Urinary bladder (tissue), 4 donors: ENCODE results near the gene THAP9. TPM values are rescaled to one million over a fixed set of nuclear protein-coding genes. Genes with fewer than 3 reads are reported as not detected.
"Not testable (repeated sequence)": the region's sequence is repeated elsewhere in the genome, so short reads cannot be mapped to it uniquely, and the experiment has no call there.

Experiments used
- DNase-seq: peaks from one replicate; pipeline ENCODE4 v3.0.0-alpha.2; 2015; ENCODE audit errors: extremely low spot score
- H3K27ac ChIP-seq: one replicate; pipeline ENCODE4 v1.5.1; 2013; ENCODE audit warnings: low read depth, mild to moderate bottlenecking, moderate library complexity
- H3K36me3 ChIP-seq: one replicate; pipeline ENCODE4 v1.6.1; 2013; ENCODE audit warnings: mild to moderate bottlenecking, moderate library complexity; ENCODE audit not compliant: insufficient read depth
- H3K4me1 ChIP-seq: one replicate; pipeline ENCODE4 v1.6.1; 2013; ENCODE audit warnings: mild to moderate bottlenecking, moderate library complexity; ENCODE audit not compliant: insufficient read depth
- H3K4me3 ChIP-seq: one replicate; pipeline ENCODE4 v1.5.1; 2013; ENCODE audit warnings: low read depth, low read length
- WGBS: extraction: QIAGEN DNeasy Blood & Tissue Kit; methylation state at CpG from one replicate; pipeline ENCODE4 v1.1.7; 2013; 5-methylcytosine and 5-hydroxymethylcytosine counted together
- polyA plus RNA-seq: library from polyadenylated mRNA; stranded (reverse); fragments of 200-250 nt; gene quantifications from one replicate; pipeline ENCODE4 v1.2.3, GENCODE V29; 2013
- total RNA-seq: library from RNA; depleted of rRNA; stranded (reverse); fragments of >200 nt; gene quantifications from one replicate; pipeline ENCODE4 v1.2.3, GENCODE V29; 2014
- donor health status: healthy with polysubstance abuse.
- donor health status: healthy.

Gene THAP9, protein sequence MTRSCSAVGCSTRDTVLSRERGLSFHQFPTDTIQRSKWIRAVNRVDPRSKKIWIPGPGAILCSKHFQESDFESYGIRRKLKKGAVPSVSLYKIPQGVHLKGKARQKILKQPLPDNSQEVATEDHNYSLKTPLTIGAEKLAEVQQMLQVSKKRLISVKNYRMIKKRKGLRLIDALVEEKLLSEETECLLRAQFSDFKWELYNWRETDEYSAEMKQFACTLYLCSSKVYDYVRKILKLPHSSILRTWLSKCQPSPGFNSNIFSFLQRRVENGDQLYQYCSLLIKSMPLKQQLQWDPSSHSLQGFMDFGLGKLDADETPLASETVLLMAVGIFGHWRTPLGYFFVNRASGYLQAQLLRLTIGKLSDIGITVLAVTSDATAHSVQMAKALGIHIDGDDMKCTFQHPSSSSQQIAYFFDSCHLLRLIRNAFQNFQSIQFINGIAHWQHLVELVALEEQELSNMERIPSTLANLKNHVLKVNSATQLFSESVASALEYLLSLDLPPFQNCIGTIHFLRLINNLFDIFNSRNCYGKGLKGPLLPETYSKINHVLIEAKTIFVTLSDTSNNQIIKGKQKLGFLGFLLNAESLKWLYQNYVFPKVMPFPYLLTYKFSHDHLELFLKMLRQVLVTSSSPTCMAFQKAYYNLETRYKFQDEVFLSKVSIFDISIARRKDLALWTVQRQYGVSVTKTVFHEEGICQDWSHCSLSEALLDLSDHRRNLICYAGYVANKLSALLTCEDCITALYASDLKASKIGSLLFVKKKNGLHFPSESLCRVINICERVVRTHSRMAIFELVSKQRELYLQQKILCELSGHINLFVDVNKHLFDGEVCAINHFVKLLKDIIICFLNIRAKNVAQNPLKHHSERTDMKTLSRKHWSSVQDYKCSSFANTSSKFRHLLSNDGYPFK
- total RNA-seq = 30.3 TPM
- polyA plus RNA-seq = 3.4 TPM

GRCh38 chr4:82900411-82901182, at the start of gene THAP9:
THAP9 (plus strand) TSS chr4:82900735; CDS start chr4:82900803, 68 bp downstream.
- peak; percentile 99 for DNase-seq
- H3K27ac ChIP-seq = peak within 1 kb of the TSS; percentile 99
- peak within 1 kb of the TSS; percentile 65 for H3K4me3 ChIP-seq
- under 1% methylated on average over 67 of the region's 67 CpGs for WGBS
- no peaks in the 10 kb centered on the region for H3K36me3 ChIP-seq
- no peaks in the 10 kb centered on the region for H3K4me1 ChIP-seq

GRCh38 chr4:82851318-82851717, 49.2 kb upstream of the THAP9 start:
- WGBS = 99% methylated on average over 2 of the region's 2 CpGs
- Histone ChIP-seq H3K4me3 (no peak overlapping the region), H3K4me1 (no peaks in the 10 kb centered on the region), H3K27ac (no peak overlapping the region), H3K36me3 (peaks cover 6% of the 10 kb centered on the region)
- DNase-seq = no peak

DNA sequence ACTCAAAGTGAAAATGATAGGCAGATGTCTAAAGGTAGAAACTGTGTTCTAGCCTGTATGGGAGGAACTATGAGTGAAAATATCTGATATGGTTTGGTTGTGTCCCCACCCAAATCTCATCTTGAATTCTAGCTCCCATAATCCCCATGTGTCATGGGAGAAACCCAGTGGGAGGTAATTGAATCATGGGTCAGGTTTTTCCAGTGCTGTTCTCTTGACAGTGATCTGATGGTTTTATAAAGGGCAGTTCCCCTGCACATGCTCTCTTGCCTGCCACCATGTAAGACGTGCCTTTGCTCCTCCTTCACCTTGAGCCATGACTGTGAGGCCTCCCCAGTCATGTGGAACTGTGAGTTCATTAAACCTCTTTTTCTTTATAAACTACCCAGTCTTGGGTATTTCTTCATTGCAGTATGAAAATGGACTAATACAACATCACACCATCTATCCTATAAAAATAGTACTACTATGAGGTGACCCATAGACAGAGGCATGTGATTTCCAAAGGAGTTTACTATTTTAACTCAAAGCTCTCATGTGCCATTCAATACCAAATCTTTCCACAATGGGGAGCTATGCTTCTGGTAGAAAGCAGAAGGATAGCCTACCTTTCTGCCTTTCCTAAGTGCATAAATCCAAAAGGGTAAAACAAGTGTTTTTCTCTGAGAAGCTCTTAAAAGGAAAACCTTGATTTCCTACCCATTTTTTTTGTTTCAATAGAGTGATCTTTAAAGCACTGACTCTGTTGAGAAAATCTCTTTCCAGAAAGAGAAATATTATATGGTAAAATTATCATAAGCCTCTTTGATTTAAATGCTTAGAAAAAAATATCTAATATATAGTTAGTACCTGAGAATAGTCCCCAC, 48.4 kb upstream of the THAP9 start:
- Histone ChIP-seq H3K4me1 (no peaks in the 10 kb centered on the region), H3K36me3 (peaks cover 3% of the 10 kb centered on the region), H3K4me3 (no peak overlapping the region), H3K27ac (no peak overlapping the region)
- 91% methylated on average over 1 of the region's 1 CpG for WGBS
- no peak for DNase-seq

GRCh38 chr4:82852751-82853285, 47.7 kb upstream of the THAP9 start:
- Histone ChIP-seq H3K4me1 (no peaks in the 10 kb centered on the region), H3K36me3 (peaks cover 3% of the 10 kb centered on the region), H3K27ac (no peak overlapping the region), H3K4me3 (no peak overlapping the region)
- WGBS = 66% methylated on average over 5 of the region's 5 CpGs
- DNase-seq = no peak

DNA sequence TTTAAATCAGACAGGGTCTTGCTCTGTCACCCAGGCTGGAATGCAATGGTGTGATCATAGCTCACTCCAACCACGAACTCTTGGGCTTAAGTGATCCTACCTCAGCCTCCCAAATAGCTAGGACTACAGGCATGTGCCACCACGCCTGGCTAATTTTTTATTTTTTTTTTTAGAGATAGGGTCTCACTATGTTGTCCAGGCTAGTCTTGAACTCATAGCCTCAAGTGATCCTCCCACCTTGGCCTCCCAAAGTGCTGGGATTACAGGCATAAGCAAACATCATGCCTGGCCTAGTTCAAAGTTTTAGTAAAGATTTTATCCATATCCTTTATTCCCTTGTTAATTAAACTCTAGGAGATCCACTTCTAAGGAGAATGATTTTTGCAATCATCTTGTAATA, 40.0 kb upstream of the THAP9 start:
- not testable (repeated sequence) for DNase-seq, H3K27ac ChIP-seq, H3K36me3 ChIP-seq, H3K4me3 ChIP-seq, H3K4me1 ChIP-seq
- 97% methylated on average over 2 of the region's 2 CpGs for WGBS

- Histone ChIP-seq H3K4me1 (no peaks in the 10 kb centered on the region), H3K36me3 (peaks cover 1% of the 10 kb centered on the region), H3K4me3 (no peak overlapping the region), H3K27ac (no peak overlapping the region)
- no peak for DNase-seq
These were observed 39.0 kb upstream of the THAP9 start for GRCh38 chr4:82861529-82861928.

DNA sequence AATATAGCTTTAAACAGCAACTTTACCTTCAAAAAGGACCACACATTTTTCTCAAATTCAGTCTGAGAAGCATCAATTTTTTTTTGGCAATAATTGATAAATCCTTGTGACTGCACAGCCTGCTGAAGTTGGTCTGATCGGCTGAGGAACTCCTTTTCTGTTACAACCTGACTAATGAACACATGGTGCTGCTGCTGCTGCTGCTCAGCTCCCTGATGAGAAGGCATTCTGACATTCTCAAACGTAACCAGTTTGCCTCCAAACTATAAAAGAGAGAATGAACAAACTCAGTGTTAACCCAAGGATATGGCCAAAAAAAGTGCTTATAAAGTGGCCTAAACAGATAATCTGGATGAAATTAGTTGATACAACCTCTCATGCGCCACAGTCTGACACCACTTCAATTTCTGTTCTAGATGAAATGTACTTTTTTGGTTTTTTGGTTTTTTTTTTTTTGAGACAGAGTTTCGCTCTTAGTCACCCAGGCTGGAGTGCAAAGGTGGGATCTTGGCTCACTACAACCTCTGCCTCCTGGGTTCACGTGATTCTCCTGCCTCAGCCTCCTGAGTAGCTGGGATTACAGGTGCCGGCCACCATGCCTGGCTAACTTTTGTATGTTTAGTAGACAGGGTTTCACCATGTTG, 36.1 kb upstream of the THAP9 start:
- Histone ChIP-seq H3K36me3 (no peaks in the 10 kb centered on the region), H3K27ac (no peak overlapping the region), H3K4me3 (no peak overlapping the region), H3K4me1 (no peaks in the 10 kb centered on the region)
- no peak for DNase-seq
- WGBS = 85% methylated on average over 6 of the region's 6 CpGs

DNA sequence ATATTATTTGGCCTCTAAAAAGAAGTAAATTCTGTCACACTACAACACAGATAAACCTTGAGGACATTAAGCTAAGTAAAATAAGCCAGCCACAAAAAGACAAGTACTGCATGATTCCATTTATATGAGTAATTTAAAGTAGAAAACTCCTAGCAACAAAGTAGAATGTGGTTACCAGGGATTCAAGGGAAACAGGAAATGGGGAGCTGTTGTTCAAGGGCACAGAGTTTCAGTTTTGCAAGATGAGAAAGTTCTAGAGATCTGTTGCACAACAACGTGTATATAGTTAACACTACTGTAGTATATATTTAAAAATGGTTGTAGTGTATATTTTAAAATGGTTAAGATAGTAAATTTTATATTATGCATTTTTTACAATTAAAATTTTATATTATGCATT, 34.9 kb upstream of the THAP9 start:
- no peak for DNase-seq
- H3K27ac ChIP-seq = no peak overlapping the region
- WGBS = 39% methylated on average over 1 of the region's 1 CpG
- H3K4me3 ChIP-seq = no peak overlapping the region
- no peaks in the 10 kb centered on the region for H3K4me1 ChIP-seq
- no peaks in the 10 kb centered on the region for H3K36me3 ChIP-seq

DNA sequence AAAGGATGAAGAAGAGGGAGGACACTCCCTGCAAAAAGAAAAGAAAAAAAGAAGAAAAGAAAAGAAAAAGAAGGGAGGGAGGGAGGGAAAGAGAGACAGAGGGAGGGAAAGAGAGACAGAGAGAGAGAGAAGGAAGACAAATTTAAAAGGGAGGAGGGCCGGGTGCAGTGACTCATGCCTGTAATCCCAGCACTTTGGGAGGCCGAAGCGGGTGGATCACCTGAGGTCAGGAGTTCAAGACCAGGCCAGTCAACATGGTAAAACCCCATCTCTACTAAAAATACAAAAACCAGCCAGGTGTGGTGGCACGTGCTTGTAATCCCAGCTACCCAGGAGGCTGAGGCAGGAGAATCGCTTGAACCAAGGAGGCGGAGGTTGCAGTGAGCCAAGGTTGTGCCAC, 34.5 kb upstream of the THAP9 start:
- H3K4me3 ChIP-seq, H3K4me1 ChIP-seq, DNase-seq, H3K27ac ChIP-seq, H3K36me3 ChIP-seq: not testable (repeated sequence)
- WGBS = 65% methylated on average over 6 of the region's 6 CpGs

DNA sequence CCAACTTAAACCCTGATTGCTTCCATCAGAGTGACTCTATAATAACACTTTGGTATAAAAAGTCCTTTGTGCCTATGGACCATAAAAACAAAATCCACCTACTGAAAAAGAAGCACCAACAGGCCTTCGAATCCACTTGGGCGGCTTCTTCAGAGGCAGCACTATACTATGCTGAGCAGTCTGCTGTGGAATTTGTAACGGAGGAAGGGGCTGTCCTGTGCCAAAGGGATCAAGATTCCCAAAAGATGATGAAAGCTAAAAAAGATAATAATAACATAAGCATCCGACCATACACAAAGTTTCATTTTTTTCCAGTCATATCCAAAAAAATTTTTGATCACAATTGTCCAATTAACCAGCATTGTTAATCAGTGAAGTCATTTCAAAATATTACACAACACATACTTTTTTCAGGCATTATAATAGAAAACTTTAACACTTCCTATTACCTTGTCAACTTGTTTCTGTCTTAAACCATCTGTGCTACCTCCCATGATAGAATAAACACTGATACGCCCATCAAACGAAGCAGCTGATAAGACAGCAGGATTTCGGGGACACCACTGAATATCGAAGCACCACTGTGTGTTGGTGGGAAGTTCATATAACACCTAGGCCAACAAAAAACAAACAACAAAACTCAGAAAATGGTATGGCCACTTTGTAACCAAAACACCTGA, 33.7 kb upstream of the THAP9 start:
- 62% methylated on average over 8 of the region's 8 CpGs for WGBS
- no peak overlapping the region for H3K27ac ChIP-seq
- H3K4me3 ChIP-seq = no peak overlapping the region
- H3K4me1 ChIP-seq = no peaks in the 10 kb centered on the region
- no peaks in the 10 kb centered on the region for H3K36me3 ChIP-seq
- no peak for DNase-seq

GRCh38 chr4:82868572-82868971, 32.0 kb upstream of the THAP9 start:
- Histone ChIP-seq H3K4me3 (no peak overlapping the region), H3K27ac (no peak overlapping the region), H3K4me1 (no peaks in the 10 kb centered on the region), H3K36me3 (no peaks in the 10 kb centered on the region)
- no peak for DNase-seq
- 98% methylated on average over 5 of the region's 5 CpGs for WGBS

- no peak overlapping the region for H3K27ac ChIP-seq
- H3K4me3 ChIP-seq = no peak overlapping the region
- no peaks in the 10 kb centered on the region for H3K36me3 ChIP-seq
- H3K4me1 ChIP-seq = peaks cover 2% of the 10 kb centered on the region
- no peak for DNase-seq
These were observed 15.1 kb upstream of the THAP9 start for GRCh38 chr4:82885410-82885809.
